Suprapubic skin (tissue), 4 donors: ENCODE measurements around the gene KIAA1328. TPM values are rescaled to one million over a fixed set of nuclear protein-coding genes. Genes with fewer than 3 reads are reported as not detected.

ENCODE experiments used
- DNase-seq, 2 donors: peaks; one replicate each; pipeline ENCODE4 v3.0.0-alpha.2; 2019; ENCODE audit warnings: low spot score in 2 of 2
- H3K27ac ChIP-seq: fragments of 200-600 bp; sonication (generic); one replicate; pipeline ENCODE4 v1.5.1; 2019
- H3K27me3 ChIP-seq: fragments of 200-600 bp; sonication (generic); one replicate; pipeline ENCODE4 v1.5.1; 2019
- H3K36me3 ChIP-seq: fragments of 200-600 bp; sonication (generic); one replicate; pipeline ENCODE4 v1.5.1; 2019
- H3K4me1 ChIP-seq: fragments of 200-600 bp; sonication (generic); one replicate; pipeline ENCODE4 v1.5.1; 2019
- H3K4me3 ChIP-seq: fragments of 200-600 bp; sonication (generic); one replicate; pipeline ENCODE4 v1.5.1; 2019; ENCODE audit warnings: mild to moderate bottlenecking
- H3K9me3 ChIP-seq: fragments of 200-600 bp; sonication (generic); one replicate; pipeline ENCODE4 v1.5.1; 2019
- EP300 ChIP-seq: sonication (generic); formaldehyde crosslinking; IDR thresholded peaks from one replicate; pipeline ENCODE4 v1.6.1; 2017; ENCODE audit warnings: antibody characterized with exemption
- POLR2A ChIP-seq, 2 donors: fragments of 450-650 bp; IDR thresholded peaks; one replicate each; pipeline ENCODE4 v1.6.1; 2017; ENCODE audit warnings: antibody characterized with exemption in 2 of 2, mild to moderate bottlenecking in 2 of 2, moderate library complexity in 2 of 2
- POLR2AphosphoS5 ChIP-seq, 3 donors: sonication (generic); formaldehyde crosslinking; IDR thresholded peaks; one replicate each; pipeline ENCODE4 v1.6.1; 2017; ENCODE audit warnings: antibody characterized with exemption in 3 of 3
- WGBS: methylation state at CpG from one replicate; pipeline ENCODE4 v1.1.5; 2018; 5-methylcytosine and 5-hydroxymethylcytosine counted together
- total RNA-seq, 4 donors: library from RNA; depleted of rRNA; stranded (reverse); fragments of >200 nt; gene quantifications; one replicate each; pipeline ENCODE4 v1.1.0, GENCODE V29; 2016
- TF ChIP-seq, protein P1 (sequence below), 2 donors: fragments of 200-600 bp in 1 of 2; fragments of 450-650 bp in 1 of 2; sonication (generic) in 1 of 2; IDR thresholded peaks; one replicate each; pipeline ENCODE4 v1.5.1; 2016 to 2019; ENCODE audit warnings: antibody characterized with exemption in 2 of 2, mild to moderate bottlenecking in 1 of 2, moderate library complexity in 1 of 2

The KIAA1328 gene
- total RNA-seq, 4 donors from 2014 or later: 14.5 to 55.7 (median 21.6) TPM

DNA sequence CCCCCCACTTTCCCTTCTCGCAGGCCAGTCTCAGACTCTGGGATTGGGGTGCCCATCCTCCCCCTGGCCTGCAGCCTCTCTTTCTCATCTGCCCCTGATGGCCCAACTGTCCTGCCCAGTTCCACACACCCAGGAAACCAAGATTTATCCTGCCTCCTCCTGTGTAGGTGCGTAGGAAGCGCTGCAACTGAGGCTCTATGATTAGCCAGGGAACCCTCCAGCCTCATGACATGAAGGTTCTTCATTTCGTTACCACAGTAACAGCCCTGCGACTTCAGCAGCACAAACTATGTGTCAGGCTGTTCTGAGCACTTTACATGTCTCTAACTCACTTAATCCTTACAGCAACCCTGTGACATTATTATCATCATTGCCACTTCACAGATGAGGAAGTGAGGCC is 430.8 kb downstream of the KIAA1328 start:
- TF ChIP-seq, protein P1, sequence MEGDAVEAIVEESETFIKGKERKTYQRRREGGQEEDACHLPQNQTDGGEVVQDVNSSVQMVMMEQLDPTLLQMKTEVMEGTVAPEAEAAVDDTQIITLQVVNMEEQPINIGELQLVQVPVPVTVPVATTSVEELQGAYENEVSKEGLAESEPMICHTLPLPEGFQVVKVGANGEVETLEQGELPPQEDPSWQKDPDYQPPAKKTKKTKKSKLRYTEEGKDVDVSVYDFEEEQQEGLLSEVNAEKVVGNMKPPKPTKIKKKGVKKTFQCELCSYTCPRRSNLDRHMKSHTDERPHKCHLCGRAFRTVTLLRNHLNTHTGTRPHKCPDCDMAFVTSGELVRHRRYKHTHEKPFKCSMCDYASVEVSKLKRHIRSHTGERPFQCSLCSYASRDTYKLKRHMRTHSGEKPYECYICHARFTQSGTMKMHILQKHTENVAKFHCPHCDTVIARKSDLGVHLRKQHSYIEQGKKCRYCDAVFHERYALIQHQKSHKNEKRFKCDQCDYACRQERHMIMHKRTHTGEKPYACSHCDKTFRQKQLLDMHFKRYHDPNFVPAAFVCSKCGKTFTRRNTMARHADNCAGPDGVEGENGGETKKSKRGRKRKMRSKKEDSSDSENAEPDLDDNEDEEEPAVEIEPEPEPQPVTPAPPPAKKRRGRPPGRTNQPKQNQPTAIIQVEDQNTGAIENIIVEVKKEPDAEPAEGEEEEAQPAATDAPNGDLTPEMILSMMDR (IDR thresholded peaks at IDR 0.05): no peak
- no peak for TF ChIP-seq POLR2AphosphoS5 (IDR thresholded peaks at IDR 0.05)
- no peak for TF ChIP-seq EP300
- no peak for TF ChIP-seq POLR2A (IDR thresholded peaks at IDR 0.05)
- Histone ChIP-seq H3K4me1 (no peaks in the 10 kb centered on the region), H3K27ac (no peak overlapping the region), H3K36me3 (no peaks in the 10 kb centered on the region), H3K27me3 (peaks cover 54% of the 10 kb centered on the region), H3K9me3 (no peaks in the 10 kb centered on the region), H3K4me3 (no peak overlapping the region)
- WGBS: 84% methylated on average over 5 of the region's 5 CpGs
- DNase-seq: no peak

DNA sequence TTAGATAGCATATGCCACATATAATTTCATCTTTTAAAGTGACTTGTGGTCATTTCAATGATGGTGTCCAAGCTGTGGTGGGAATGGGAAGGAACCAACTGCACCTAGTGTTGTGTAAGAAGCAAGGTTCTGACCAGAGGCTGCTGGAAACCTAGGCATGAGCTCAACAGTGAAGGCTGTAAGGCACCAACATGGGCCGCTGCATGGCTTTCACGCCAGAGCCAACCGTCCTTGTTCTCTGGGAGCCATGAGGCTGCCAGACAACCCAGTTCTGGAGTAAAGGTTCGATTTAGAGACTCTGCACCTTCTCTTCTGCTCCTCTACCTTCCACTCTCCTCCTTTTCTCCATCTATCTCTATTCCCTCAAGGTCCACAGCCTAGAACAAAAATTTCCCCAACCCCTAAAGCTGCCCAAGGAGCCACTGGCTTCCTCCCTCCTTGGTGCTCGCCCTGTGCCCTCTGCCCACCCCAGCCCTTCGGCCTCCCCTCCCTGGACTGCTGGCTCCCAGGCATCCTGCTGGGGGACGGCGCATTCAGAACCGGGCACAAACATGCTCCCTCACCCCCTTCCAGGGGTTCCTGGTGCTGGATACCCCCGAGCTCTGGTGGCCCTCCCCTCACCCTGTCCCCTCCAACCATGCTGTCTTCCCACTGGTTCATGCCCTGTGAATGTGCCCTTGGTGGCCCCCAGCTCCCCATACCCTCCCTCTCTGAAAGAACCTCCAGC is 431.6 kb downstream of the KIAA1328 start:
- H3K27me3 ChIP-seq: peaks cover 47% of the 10 kb centered on the region

DNA sequence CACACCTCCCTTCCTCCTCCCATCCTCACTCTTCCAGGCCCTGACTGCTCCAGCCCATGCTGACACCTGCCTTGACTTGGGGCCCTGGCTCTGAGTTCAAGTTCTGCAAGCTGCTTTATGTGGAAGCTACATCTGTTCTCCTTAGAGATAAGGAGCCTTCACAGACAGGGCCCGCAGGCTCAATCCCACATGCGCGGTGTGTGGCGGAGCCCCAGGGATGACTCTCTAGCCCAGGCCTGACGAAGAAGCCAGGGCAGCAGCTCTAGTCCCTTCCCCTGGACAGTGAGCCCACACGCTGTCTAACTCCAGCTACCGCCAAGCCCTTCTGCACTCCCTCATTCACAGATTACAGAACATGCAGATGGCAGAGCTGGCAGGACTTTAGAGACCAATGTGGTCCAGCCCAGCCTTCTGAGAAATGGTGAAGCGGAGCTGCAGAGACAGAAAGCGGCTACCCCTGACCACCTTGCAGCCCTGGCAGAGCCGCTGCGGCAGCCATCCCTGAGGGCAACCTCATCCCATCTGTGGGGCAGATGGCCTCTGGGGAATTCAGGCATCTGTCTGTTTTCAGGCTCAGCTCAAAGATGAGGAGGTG is 432.4 kb downstream of the KIAA1328 start:
- Histone ChIP-seq H3K4me3 (no peak overlapping the region), H3K4me1 (no peaks in the 10 kb centered on the region), H3K9me3 (no peaks in the 10 kb centered on the region), H3K36me3 (no peaks in the 10 kb centered on the region), H3K27ac (no peak overlapping the region), H3K27me3 (peaks cover 49% of the 10 kb centered on the region)
- DNase-seq: no peak
- TF ChIP-seq, protein P1 (IDR thresholded peaks at IDR 0.05): no peak
- TF ChIP-seq POLR2AphosphoS5 (IDR thresholded peaks at IDR 0.05) (no peak), EP300 (no peak), POLR2A (IDR thresholded peaks at IDR 0.05) (no peak)
- 83% methylated on average over 7 of the region's 11 CpGs for WGBS

More for the DNA sequence above, 431.6 kb downstream of the KIAA1328 start:
- Histone ChIP-seq H3K4me1 (no peaks in the 10 kb centered on the region), H3K36me3 (no peaks in the 10 kb centered on the region), H3K4me3 (no peak overlapping the region), H3K9me3 (no peaks in the 10 kb centered on the region), H3K27ac (no peak overlapping the region)
- WGBS: 80% methylated on average over 10 of the region's 10 CpGs
- TF ChIP-seq EP300 (no peak), POLR2A (IDR thresholded peaks at IDR 0.05) (no peak), POLR2AphosphoS5 (IDR thresholded peaks at IDR 0.05) (no peak)
- TF ChIP-seq, protein P1 (IDR thresholded peaks at IDR 0.05): no peak
- DNase-seq: no peak

DNA sequence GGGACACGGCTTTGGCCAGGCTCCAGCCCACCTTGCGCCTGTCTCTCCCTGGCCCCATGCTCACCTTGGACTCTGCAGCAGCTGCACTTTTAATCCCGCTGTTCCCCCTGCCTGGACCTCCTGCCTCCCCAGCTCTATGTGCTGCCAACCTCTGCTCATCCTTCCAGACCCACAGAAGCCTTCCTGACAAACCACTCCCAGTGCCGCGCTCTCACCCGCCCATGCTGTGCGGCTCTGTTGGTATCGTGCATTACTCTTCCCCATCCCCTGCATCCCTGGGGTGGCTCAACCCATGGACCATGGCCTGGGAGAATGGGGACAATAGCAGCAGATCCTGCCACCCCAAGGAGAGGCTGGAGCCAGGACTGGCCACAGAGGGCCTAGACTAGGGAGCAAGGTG is 433.1 kb downstream of the KIAA1328 start:
- Histone ChIP-seq H3K27ac (no peak overlapping the region), H3K4me3 (no peak overlapping the region), H3K27me3 (peaks cover 52% of the 10 kb centered on the region), H3K4me1 (no peaks in the 10 kb centered on the region), H3K36me3 (no peaks in the 10 kb centered on the region), H3K9me3 (no peaks in the 10 kb centered on the region)
- TF ChIP-seq EP300 (no peak), POLR2AphosphoS5 (IDR thresholded peaks at IDR 0.05) (no peak), POLR2A (IDR thresholded peaks at IDR 0.05) (no peak)
- 85% methylated on average over 8 of the region's 8 CpGs for WGBS
- DNase-seq: no peak

DNA sequence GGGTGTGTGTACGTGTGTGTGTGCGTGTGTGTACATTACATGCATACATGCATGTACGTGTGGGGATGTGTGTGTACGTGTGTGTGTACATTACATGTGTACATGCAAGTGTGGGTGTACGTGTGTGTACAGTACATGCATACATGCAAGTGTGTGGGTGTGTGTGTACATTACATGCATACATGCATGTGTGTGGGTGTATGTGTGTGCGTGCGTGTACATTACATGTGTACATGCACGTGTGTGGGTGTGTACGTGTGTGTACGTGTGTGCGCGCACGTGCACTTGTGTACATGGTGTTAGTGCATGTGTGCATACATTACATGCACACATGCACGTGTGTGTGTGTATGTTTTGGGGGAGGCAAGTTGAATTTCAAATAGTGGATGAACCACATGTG is 436.0 kb downstream of the KIAA1328 start:
- peaks cover 28% of the 10 kb centered on the region for H3K27me3 ChIP-seq
- 95% methylated on average over 14 of the region's 14 CpGs for WGBS
- TF ChIP-seq POLR2A (IDR thresholded peaks at IDR 0.05) (no peak), POLR2AphosphoS5 (IDR thresholded peaks at IDR 0.05) (no peak), EP300 (no peak)
- TF ChIP-seq, protein P1 (IDR thresholded peaks at IDR 0.05): no peak

More for the DNA sequence above, 436.0 kb downstream of the KIAA1328 start:
- H3K9me3 ChIP-seq: no peaks in the 10 kb centered on the region
- no peaks in the 10 kb centered on the region for H3K4me1 ChIP-seq
- H3K27ac ChIP-seq: no peak overlapping the region
- DNase-seq: no peak
- H3K36me3 ChIP-seq: no peaks in the 10 kb centered on the region
- H3K4me3 ChIP-seq: no peak overlapping the region
